HG03571 (cell line): ENCODE data around the gene MMP17.

Experiments
- ATAC-seq: cut with Tn5 transposase; IDR thresholded peaks from one replicate; pipeline ENCODE4 v1.9.1; 2021; ENCODE audit not compliant: unreplicated experiment

MMP17 gene

GRCh38 chr12:131827961-131828534 lies at the start of gene MMP17:
Gene MMP17, plus strand, starts transcription at chr12:131828393. Its CDS starts 102 bp downstream, at chr12:131828495.
- no peak for ATAC-seq

GRCh38 chr12:131779027-131779426 lies 49.2 kb upstream of the MMP17 start:
- no peak for ATAC-seq

GRCh38 chr12:131782061-131782460 lies 46.1 kb upstream of the MMP17 start:
- no peak for ATAC-seq

- ATAC-seq: no peak
Observed at GRCh38 chr12:131783915-131784541, 44.2 kb upstream of the MMP17 start.

- no peak for ATAC-seq
Observed at GRCh38 chr12:131784909-131785762, 43.1 kb upstream of the MMP17 start.

GRCh38 chr12:131785763-131786330 lies 42.3 kb upstream of the MMP17 start:
- ATAC-seq: no peak

GRCh38 chr12:131786331-131786730 lies 41.9 kb upstream of the MMP17 start:
- no peak for ATAC-seq

GRCh38 chr12:131787143-131787660 lies 41.0 kb upstream of the MMP17 start:
- ATAC-seq: no peak

- ATAC-seq: no peak
Observed at GRCh38 chr12:131788070-131788469, 40.1 kb upstream of the MMP17 start.

GRCh38 chr12:131789638-131790037 lies 38.6 kb upstream of the MMP17 start:
- no peak for ATAC-seq

GRCh38 chr12:131793243-131794022 lies 34.8 kb upstream of the MMP17 start:
- no peak for ATAC-seq

- ATAC-seq: no peak
Observed at GRCh38 chr12:131794061-131794460, 34.1 kb upstream of the MMP17 start.

- ATAC-seq: no peak
Observed at GRCh38 chr12:131794573-131794972, 33.6 kb upstream of the MMP17 start.

- no peak for ATAC-seq
Observed at GRCh38 chr12:131795064-131795463, 33.1 kb upstream of the MMP17 start.

GRCh38 chr12:131795690-131796410 lies 32.3 kb upstream of the MMP17 start:
- ATAC-seq: no peak

GRCh38 chr12:131796411-131796736 lies 31.8 kb upstream of the MMP17 start:
- no peak for ATAC-seq

GRCh38 chr12:131796754-131797587 lies 31.2 kb upstream of the MMP17 start:
- no peak for ATAC-seq

- ATAC-seq: no peak
Observed at GRCh38 chr12:131797588-131797934, 30.6 kb upstream of the MMP17 start.

- no peak for ATAC-seq
Observed at GRCh38 chr12:131799195-131799594, 29.0 kb upstream of the MMP17 start.
